HG03460 (cell line): ENCODE data around the gene LSM3.

ENCODE experiments used
- ATAC-seq: cut with Tn5 transposase; IDR thresholded peaks from one replicate; pipeline ENCODE4 v1.9.1; 2021; ENCODE audit not compliant: unreplicated experiment

LSM3 gene

DNA sequence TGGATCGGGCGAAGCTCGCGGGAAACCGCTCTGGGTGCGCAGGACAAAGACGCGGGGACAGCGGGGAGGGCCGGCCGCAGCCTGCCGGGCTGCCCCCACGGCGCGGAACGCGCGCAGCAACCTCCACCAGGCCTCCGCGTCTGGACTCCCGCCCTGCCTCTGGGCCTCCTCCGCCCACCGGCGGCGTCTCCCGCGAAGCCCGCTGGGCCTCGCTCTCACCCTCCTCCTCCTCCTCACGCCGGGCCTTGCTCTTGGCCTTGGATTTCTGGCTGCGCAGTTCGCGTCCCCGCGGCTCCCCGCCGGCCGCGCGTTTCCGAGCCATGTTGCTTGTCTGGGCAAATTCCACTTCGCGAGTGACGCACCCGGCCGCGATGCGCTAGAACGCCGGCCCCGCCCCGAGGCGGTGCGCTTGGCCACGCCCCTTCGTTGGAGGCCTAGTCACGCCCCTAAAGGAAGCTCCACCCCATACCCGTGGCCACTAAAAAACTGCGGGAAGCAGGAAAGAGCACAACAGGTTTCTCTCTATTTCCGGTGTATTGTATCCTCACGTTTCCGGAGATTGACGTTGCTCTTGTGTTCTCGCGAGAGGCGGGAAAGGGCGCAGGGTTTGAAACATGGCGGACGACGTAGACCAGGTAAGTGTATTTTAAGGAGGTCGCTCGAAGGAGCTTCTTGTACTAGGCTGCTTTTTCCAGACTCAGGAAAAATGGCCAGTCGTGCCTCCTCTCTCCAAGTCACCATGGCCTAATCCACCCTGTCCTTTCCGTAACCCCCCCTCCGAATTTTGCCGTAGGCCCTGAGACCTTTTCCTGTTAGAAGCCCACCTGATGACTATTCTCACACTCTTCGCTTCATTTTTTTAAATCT lies at the start of gene LSM3, which contains the start of gene XPC:
TSS of gene LSM3 (plus strand) at position 571 of the 867 bp plus-strand sequence. CDS start at position 615, 44 bp downstream.
TSS of gene XPC (minus strand) at position 355 of the 867 bp plus-strand sequence. CDS start at position 322, 33 bp downstream.
- ATAC-seq: peak; percentile 92

DNA sequence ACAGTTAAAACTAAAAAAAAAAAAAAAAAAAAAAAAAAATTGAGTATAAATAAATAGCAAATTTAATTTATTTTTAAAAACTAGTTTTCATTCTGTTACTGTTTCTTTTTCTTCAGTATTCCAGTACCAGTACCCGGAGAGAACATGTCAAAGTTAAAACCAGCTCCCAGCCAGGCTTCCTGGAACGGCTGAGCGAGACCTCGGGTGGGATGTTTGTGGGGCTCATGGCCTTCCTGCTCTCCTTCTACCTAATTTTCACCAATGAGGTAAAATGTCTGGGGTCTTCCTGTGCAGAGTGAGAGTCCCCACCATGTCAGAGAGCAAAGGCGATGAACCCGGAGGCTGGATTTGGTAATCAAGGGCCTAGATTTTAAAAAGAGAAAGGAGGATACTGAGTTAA lies 49.3 kb upstream of the LSM3 start:
- no peak for ATAC-seq

DNA sequence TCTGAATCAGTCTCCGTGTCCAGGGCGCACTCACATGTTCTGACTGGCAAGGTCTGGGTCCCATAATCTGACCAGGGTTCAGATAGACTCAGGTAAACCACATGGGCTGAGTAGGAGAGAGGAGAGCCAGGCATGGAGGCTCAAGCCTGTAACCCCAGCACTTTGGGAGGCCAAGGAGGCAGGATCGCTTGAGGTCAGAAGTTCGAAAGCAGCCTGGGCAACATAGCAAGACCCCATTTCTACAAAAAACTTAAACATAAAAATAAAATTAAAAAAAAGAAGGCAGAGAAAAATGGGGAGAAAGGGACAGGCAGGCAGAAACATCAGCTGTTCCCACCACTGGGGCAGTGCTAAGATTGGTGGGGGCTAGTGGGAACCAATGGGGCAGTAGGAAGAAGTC lies 48.4 kb upstream of the LSM3 start:
- no peak for ATAC-seq

DNA sequence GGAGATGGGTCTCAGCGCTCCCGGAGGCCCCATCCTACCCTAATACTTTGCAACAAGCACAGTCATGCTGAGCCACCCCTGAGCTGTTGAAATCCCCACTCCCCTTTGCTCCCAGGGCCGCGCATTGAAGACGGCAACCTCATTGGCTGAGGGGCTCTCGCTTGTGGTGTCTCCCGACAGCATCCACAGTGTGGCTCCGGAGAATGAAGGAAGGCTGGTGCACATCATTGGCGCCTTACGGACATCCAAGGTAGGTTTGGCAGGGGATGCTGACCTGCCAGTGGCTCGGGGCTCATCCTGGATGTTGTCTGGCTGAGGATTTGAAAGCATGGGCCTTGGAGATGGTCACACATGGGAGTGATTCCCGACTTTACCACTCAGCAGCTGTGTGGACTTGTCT lies 47.9 kb upstream of the LSM3 start:
- ATAC-seq: no peak

DNA sequence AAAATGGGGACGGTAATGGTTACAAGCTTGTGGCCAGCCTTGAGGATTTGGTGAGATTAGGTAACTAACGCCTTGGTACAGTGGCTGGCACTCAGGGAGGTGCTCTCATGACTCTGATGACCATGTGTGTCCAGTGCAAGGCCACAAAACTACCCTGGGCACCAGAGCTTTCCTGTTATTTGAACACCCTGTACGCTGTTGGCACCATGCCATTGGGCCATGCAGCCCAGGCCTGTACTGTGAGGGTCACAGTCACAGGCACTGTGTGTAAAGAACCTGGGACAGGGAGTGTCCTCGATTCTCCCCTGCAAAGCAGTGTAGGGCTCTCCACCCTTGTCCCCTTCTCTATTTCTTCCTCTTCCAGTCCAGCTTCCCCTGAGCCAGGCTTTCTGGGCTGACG lies 47.5 kb upstream of the LSM3 start:
- ATAC-seq: no peak

DNA sequence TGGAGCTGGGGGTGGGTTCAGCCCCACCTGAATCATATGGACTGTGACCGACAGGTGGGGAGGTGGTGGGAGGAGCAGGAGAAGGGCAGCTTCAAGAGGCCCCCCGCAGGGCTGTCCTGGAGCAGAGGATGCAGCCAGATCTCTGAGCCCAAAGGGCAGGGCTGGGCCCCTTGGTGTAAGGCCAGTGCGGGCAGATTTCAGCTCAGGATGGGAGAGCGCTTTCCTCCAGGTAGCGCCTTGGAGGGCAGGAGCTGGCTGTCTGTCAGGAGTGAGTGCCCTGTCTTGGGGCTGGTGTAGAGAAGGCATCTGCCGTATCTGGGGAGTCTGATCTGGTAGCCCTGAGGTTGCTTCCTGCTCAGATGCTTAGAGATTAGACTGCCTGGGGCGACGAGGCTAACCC lies 46.5 kb upstream of the LSM3 start:
- ATAC-seq: no peak

DNA sequence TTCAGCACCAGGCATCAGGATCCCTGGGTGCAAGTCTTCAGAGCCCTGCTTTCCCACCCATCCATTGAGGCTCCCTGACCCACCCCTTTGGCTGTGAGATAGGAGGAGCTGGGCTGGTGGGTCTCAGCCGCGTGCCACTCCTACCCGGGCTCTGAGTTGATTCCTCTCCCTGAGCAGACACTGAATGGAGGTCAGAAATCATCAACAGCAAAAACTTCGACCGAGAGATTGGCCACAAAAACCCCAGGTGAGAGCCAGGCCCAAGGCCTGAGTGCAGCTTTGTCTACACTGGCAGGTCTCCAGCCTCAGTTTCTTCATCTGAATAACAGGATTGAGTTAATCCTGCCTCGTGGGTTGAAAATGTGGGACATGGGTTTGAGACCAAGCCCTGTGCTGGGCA lies 45.9 kb upstream of the LSM3 start:
- no peak for ATAC-seq

DNA sequence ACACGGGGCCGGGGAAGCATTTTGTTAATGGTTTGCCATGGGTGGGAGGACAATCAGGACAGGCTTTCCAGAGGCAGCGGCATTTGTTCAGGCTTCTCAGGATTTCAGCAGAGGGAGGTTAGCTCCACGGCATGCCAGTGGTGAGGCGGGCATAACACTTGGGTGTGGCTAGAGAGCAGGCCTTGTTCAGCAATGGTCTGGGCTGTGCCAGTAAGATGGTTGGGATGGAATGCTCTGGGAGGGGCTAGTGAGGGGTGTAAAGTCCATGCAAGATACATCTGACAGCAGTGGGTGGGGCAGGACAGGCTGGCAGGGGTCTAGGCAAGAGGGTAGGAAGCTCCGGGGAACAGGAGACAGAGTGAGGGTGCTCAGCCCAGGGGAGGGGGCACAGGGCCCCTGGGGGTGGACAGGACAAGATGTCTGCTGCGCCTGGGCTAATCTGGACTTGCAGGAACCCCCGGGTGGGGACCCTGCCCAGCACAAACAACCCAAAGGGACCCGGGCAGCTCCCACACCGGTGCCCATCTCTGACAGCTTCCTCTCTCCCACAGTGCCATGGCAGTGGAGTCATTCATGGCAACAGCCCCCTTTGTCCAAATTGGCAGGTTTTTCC lies 45.3 kb upstream of the LSM3 start:
- ATAC-seq: no peak

DNA sequence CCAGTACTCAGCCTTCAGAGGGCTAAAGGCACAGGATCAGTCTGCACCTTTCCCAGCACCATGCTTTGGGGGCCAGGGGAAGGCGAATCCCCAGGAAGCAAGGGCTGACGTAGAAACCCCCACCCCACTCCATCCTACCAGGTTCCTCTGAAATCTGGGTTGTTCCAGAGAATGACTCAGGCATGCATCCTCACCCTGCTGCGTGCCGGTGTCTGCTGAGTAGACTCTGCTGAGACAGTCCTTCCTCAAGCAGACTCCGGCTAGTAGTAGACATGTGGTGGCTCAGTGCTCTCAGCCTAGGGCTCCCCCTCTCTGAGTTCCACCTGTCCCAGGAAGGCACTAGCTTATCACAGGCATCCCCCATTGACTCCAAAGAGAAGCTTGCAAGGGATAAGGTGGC lies 44.7 kb upstream of the LSM3 start:
- no peak for ATAC-seq

DNA sequence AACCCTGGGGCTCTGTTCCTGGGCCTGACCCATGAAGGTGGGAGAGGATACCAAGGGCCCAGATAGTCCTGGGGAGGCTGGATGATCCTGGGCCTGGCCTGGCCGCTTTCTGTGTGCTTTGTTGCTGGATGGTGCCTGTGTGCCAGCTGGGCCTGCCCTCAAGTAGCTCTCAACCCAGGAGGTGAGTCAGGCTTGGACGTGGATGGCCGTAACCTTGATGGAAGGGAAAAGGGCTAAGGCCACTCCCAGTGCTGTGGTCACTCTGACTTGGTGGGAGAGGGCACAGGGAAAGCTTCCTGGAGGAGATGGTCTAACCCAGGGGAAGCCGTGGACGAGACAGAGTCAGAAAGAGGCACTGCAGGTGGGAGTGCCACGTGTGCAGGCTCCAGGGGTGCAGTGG lies 44.3 kb upstream of the LSM3 start:
- no peak for ATAC-seq

DNA sequence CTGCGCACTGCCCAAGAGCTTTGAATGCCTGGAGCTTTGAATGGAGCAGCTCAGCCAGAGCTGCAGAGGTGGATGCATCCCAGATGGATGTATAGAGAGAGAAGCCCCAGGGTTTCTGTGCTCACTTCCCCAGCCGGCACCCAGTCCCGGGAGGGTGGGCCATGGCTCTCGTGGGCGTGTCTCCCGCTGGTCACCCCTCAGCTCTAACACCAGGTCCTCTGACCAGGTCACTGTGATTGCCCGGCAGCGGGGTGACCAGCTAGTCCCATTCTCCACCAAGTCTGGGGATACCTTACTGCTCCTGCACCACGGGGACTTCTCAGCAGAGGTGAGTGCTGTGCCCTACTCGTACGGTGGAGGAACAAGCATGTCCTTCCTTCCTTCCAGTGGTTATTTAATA lies 43.0 kb upstream of the LSM3 start:
- no peak for ATAC-seq

DNA sequence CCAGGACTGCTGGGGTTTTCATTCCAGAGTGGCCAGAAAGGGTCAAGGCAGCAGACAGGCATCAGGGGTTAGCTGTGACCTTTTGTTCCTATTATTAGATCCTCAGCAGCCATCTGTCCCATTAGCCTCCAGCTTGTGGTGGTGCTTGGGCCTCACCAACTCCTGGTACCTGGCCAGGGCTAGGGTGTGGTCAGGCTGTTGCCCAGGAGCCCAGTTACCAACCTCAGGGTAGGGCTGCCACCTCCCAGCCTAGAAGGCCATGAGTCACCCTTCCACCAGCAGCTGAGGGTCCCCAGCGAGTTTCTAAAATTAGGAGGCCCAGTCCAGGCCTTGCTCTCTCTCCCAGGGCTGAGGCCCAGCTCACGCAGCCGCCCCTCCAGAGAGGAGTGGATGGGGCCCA lies 41.6 kb upstream of the LSM3 start:
- ATAC-seq: no peak

DNA sequence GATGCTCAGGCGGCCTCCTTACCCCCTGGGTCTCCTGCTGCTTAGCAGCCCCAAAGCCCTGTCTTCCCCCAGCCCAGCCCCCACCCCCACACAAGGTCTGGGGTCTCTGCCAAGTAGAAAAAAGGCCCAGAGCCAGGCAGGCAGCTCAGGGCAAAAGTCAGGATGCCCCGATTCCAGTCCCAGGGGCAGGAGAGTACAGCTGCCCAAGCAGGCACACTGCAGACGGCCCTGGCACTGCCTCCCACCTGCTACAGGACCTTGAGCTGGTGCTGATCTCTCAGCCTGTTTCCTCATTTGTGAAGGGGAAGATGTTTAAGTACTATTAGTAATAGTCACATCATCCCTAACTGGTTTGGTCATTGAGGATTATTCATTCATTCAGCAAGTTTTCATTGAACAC lies 41.2 kb upstream of the LSM3 start:
- no peak for ATAC-seq

DNA sequence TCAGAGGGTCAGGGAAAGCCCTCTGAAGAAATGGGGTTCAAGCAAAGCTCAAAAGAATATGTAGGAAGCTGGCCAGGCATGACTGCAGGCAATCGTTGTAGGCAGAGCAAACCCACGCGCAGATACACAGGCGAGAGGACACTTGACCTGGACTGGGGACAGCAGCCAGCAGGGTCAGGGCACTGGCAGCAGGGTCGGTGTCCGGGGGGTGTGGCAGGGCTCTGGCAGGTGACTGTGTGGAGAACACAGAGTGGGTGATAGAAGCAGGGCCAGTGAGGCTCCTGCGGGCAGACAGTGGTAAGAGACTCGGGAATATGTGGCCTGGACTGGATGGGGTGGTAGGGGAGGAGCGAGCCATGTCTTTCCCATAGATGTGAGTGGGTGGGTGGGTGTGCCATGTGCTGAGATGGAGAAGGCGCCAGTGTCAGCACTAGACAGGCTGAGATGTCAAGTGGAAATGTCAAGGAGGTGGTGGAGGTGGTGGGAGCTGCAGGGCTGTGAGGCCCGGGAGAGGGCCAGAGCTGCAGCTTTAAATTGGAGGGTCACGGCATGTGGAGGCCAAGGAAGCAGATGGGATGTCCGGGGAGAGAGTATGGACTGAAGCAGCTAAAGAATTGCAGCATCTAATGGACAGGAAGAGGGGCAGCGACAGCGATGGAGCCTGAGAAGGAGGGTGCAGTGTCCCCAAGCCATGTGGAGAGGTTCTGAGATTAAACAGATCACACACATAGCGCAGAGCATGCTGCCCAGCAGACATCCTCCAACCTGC lies 40.3 kb upstream of the LSM3 start:
- ATAC-seq: no peak

DNA sequence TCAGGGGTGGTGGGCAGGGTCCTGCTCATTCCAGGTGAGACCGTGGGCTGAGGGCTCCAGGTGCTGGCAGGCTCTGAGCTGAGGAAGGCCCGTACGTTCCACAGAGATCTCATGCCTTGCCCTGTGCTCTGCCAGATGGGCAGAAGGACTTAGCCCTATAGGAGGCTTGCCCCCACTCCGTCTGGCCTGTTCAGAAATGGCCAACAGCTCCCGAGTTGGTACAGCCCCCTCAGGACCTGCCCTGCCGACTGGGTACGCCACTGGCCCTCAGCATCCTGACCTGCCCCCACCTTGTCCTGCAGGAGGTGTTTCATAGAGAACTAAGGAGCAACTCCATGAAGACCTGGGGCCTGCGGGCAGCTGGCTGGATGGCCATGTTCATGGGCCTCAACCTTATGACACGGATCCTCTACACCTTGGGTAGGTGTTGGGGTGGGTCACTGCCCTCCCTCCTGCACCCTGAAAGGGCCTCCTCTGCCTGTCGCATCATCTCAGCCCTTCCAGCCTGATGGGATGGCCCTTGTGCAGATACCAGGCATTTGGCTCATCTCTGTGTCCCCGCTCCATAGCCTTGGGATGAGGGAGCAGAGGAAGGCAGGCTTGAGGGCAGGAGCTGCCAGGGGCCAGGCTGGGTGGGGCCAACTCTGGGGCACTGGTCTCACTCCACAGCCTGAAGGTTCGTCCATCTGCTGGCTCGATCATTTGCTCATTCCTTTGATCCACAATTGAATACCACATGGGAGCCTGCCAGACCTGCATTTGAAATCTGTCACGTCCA lies 39.5 kb upstream of the LSM3 start:
- ATAC-seq: no peak

DNA sequence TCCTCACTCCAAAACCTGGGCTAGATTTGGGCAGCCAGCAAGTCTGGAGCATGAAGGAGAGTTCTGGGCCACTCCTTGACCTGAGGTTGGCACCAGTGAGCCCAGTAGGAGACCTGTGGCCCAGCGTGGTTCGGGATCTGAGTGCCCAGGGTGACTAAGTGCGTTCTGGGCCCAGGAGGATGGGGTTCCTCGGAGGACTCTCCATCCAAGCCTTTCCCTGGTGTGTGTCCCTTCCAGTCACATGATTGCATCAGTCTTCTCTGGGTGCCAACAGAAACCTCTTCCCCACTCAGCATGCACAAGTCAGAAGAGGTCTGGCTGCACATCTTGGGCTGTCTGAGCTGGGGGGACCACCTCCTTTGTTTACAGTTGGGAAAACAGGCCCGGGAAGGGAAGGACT lies 38.8 kb upstream of the LSM3 start:
- no peak for ATAC-seq

DNA sequence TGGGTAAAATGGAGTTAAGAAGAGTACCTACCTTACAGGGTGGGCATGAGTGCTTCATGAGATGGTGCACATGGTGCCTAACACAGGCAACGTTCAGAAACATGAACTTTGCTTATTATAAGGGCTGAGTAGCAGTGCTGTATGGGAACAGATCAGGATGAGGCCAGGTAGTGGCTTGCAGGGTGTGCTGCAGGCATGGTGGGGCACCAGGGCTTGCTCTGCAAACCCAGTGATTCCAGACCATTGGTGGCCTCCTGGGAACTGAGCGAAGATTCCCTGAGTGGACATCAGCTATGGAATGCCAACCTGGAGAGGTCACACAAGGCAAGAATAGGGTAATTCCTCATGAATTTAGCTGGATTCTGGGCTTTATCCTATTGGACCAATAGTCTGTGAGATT lies 37.9 kb upstream of the LSM3 start:
- ATAC-seq: no peak

DNA sequence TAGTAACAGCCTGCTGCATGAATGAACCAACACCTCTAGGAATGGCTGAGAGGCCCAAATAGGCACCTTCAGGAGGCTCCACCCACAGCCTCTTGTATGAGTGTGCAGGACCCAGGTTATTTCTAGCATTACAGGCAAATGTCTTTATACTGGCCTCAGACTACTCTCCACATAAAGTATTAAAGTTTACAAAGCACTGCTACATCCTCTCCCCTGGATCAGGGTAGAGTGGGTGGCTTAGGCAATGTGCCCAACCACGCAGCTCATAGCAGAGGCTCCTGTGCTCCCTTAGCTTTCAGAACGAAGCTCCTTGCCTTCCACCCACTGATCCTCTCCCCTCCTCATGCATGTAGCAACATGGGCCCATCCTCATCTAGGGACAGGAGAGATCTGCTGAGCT lies 37.5 kb upstream of the LSM3 start:
- ATAC-seq: no peak

DNA sequence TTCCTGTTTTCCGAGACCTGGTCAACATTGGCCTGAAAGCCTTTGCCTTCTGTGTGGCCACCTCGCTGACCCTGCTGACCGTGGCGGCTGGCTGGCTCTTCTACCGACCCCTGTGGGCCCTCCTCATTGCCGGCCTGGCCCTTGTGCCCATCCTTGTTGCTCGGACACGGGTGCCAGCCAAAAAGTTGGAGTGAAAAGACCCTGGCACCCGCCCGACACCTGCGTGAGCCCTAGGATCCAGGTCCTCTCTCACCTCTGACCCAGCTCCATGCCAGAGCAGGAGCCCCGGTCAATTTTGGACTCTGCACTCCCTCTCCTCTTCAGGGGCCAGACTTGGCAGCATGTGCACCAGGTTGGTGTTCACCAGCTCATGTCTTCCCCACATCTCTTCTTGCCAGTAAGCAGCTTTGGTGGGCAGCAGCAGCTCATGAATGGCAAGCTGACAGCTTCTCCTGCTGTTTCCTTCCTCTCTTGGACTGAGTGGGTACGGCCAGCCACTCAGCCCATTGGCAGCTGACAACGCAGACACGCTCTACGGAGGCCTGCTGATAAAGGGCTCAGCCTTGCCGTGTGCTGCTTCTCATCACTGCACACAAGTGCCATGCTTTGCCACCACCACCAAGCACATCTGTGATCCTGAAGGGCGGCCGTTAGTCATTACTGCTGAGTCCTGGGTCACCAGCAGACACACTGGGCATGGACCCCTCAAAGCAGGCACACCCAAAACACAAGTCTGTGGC lies 36.8 kb upstream of the LSM3 start:
- no peak for ATAC-seq

DNA sequence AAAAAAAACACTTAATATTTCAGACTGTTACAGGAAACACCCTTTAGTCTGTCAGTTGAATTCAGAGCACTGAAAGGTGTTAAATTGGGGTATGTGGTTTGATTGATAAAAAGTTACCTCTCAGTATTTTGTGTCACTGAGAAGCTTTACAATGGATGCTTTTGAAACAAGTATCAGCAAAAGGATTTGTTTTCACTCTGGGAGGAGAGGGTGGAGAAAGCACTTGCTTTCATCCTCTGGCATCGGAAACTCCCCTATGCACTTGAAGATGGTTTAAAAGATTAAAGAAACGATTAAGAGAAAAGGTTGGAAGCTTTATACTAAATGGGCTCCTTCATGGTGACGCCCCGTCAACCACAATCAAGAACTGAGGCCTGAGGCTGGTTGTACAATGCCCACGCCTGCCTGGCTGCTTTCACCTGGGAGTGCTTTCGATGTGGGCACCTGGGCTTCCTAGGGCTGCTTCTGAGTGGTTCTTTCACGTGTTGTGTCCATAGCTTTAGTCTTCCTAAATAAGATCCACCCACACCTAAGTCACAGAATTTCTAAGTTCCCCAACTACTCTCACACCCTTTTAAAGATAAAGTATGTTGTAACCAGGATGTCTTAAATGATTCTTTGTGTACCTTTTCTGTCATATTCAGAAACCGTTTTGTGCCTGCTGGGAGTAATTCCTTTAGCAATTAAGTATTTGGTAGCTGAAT lies 35.9 kb upstream of the LSM3 start:
- no peak for ATAC-seq
